Measurements from ENCODE around the gene SHANK2. TPM values are rescaled to one million over a fixed set of nuclear protein-coding genes. Genes with fewer than 3 reads are reported as not detected.

The SHANK2 gene
- total and polyA plus RNA-seq, 10 of the 15 experiments (the other 5 are each of a cell fraction or from before 2014, with no cell fraction given): 0.01 to 0.31 (median 0.10) TPM; not detected in 5

DNA sequence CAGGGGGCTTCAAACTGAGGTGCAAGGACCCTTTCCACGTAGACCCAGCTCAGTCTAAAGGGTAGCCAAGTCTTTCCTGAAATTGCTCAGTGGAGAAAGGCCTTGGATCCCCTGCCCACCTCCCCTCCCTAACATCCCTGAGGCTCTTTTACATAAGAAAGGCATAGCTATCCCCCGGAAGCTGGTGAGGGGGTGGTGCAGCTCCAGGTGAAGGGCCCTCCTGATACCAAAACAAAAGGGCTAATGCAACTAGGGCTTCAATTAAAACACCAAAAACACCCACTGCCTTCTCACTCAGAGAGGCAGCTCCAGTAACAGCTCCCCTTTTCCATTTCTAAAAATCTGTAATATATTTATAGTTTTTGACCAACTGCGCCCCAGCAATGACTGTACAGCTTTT, 5.8 kb downstream of the SHANK2 start:
- H3K27ac ChIP-seq (ENCODE audit: control insufficient read depth, insufficient read depth): no peak overlapping the region
- POLR2A ChIA-PET: no interaction called here
- H3K36me3 ChIP-seq (ENCODE audit: control insufficient read depth in 2 of 2, insufficient read depth in 2 of 2, low read length in 1 of 2): no peaks in the 10 kb centered on the region
- peaks cover 0 to 1% of the 10 kb centered on the region in 2 experiments for H3K27me3 ChIP-seq (replicated peaks in 1 of 2; ENCODE audit: control insufficient read depth in 2 of 2, insufficient read depth in 2 of 2, low read length in 1 of 2)
- ATAC-seq (no peak), FAIRE-seq (no peak), DNase-seq (ENCODE audit: low read depth, low spot score) (no peak)
- TF ChIP-seq SIN3A (IDR thresholded peaks at IDR 0.05; ENCODE audit: low read depth, low read length) (no peak), MTA3 (IDR thresholded peaks at IDR 0.05; ENCODE audit: borderline replicate concordance, low read length) (no peak), CHD2 (IDR thresholded peaks at IDR 0.05; ENCODE audit: borderline replicate concordance, low read depth, low read length) (no peak), NR2F1 (conservative IDR thresholded peaks at IDR 0.05) (no peak), CBX5 (IDR thresholded peaks at IDR 0.05; ENCODE audit: low read depth) (no peak), PKNOX1 (IDR thresholded peaks at IDR 0.05) (no peak)
- no peak overlapping the region for H2AFZ ChIP-seq (ENCODE audit: control insufficient read depth, low read depth, low read length)
- H3K79me2 ChIP-seq (ENCODE audit: control insufficient read depth, insufficient read depth, low read length): no peaks in the 10 kb centered on the region
- no peak overlapping the region for H3K4me2 ChIP-seq (ENCODE audit: control insufficient read depth, insufficient read depth)
- H3K4me3 ChIP-seq: no peak overlapping the region
- WGBS (ENCODE audit: insufficient coverage, insufficient replicate concordance, low lambda C conversion rate, missing lambda C conversion rate): 0% methylated on average over 3 of the region's 3 CpGs
- H4K20me1 ChIP-seq (ENCODE audit: control insufficient read depth, insufficient read depth): no peaks in the 10 kb centered on the region
- no peaks in the 10 kb centered on the region for H3K4me1 ChIP-seq (ENCODE audit: control insufficient read depth, insufficient read depth, low read length)
- in situ Hi-C loops (cut with MboI): no loop called here
- intact Hi-C loops (cut with micrococcal nuclease; ENCODE audit: unreplicated experiment): no loop called here
- BruUV-seq (replicated peaks): no TSS peak
- SMC1A ChIA-PET (ENCODE audit: uncharacterized antibody, unreplicated experiment): no interaction called here
- RAD21 ChIA-PET (ENCODE audit: unreplicated experiment): no interaction called here
- no peak overlapping the region for H3K9ac ChIP-seq (ENCODE audit: control insufficient read depth, insufficient read depth, low read length)
- CTCF ChIA-PET: no interaction called here
- H3K9me3 ChIP-seq (replicated peaks; ENCODE audit: control insufficient read depth, insufficient read depth, low read length): no peaks in the 10 kb centered on the region

DNA sequence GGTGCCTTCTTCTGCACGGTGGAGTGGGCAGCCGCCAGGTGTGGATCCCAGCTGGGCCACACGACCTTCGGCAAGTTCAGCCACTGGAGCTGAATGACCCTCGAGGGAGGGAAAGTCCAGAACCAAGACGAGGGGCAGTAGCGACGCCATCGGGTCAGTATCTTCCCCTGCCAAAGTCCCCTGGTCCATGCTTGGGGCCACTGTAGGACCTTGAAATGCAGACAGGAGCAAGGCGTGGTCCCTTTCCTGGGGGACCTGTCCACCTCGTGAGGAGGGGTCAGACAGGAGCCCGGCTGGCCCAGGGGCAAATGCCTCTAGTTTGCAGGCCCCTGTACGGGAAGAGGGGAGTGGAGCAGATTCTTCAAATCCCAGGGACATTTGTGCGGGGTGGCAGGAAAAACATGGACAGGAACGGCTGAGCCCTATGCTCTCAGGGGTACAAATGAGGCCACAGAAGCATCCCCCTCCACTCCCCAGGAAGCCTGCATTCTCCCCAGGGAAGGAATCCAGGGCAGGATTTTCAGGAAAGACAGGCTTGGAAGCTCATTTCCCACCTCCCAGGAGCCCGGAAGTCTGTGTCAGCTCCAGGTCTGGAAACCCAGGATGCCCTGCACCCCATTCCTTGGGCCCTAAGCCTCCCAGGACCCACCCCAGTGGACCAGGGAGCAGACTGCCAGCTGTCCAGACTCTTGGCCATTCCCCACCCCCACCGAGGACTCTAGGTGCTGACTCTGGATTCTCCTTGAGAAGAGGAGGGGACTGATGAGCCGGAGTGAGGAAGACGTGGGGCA, 6.6 kb downstream of the SHANK2 start:
- ATAC-seq (no peak), DNase-seq (ENCODE audit: low read depth, low spot score) (no peak), FAIRE-seq (no peak)
- Histone ChIP-seq H3K79me2 (ENCODE audit: control insufficient read depth, insufficient read depth, low read length) (no peaks in the 10 kb centered on the region), H3K9me3 (replicated peaks; ENCODE audit: control insufficient read depth, insufficient read depth, low read length) (no peaks in the 10 kb centered on the region), H3K27ac (ENCODE audit: control insufficient read depth, insufficient read depth) (no peak overlapping the region), H3K9ac (ENCODE audit: control insufficient read depth, insufficient read depth, low read length) (no peak overlapping the region), H4K20me1 (ENCODE audit: control insufficient read depth, insufficient read depth) (no peaks in the 10 kb centered on the region), H3K36me3 (ENCODE audit: control insufficient read depth in 2 of 2, insufficient read depth in 2 of 2, low read length in 1 of 2) (no peaks in the 10 kb centered on the region), H3K27me3 (replicated peaks in 1 of 2; ENCODE audit: control insufficient read depth in 2 of 2, insufficient read depth in 2 of 2, low read length in 1 of 2) (peaks cover 0 to 1% of the 10 kb centered on the region in 2 experiments; a peak in 3 of 4 replicates), H2AFZ (ENCODE audit: control insufficient read depth, low read depth, low read length) (no peak overlapping the region), H3K4me2 (ENCODE audit: control insufficient read depth, insufficient read depth) (no peak overlapping the region), H3K4me3 (no peak overlapping the region), H3K4me1 (ENCODE audit: control insufficient read depth, insufficient read depth, low read length) (no peaks in the 10 kb centered on the region; the same call in 1 of the 2 replicates)
- BruUV-seq (replicated peaks): no TSS peak
- ChIA-PET CTCF (interaction anchor here (0.6 kb wide), 1 partner anchor 57 kb away, joined by 3 read pairs; no protein-coding TSS in a partner anchor), SMC1A (ENCODE audit: uncharacterized antibody, unreplicated experiment) (no interaction called here), POLR2A (no interaction called here), RAD21 (ENCODE audit: unreplicated experiment) (no interaction called here)
- TF ChIP-seq, protein P1, sequence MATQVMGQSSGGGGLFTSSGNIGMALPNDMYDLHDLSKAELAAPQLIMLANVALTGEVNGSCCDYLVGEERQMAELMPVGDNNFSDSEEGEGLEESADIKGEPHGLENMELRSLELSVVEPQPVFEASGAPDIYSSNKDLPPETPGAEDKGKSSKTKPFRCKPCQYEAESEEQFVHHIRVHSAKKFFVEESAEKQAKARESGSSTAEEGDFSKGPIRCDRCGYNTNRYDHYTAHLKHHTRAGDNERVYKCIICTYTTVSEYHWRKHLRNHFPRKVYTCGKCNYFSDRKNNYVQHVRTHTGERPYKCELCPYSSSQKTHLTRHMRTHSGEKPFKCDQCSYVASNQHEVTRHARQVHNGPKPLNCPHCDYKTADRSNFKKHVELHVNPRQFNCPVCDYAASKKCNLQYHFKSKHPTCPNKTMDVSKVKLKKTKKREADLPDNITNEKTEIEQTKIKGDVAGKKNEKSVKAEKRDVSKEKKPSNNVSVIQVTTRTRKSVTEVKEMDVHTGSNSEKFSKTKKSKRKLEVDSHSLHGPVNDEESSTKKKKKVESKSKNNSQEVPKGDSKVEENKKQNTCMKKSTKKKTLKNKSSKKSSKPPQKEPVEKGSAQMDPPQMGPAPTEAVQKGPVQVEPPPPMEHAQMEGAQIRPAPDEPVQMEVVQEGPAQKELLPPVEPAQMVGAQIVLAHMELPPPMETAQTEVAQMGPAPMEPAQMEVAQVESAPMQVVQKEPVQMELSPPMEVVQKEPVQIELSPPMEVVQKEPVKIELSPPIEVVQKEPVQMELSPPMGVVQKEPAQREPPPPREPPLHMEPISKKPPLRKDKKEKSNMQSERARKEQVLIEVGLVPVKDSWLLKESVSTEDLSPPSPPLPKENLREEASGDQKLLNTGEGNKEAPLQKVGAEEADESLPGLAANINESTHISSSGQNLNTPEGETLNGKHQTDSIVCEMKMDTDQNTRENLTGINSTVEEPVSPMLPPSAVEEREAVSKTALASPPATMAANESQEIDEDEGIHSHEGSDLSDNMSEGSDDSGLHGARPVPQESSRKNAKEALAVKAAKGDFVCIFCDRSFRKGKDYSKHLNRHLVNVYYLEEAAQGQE (IDR thresholded peaks at IDR 0.05; ENCODE audit: low read depth, low read length): no peak
- no peak for TF ChIP-seq USF2 (IDR thresholded peaks at IDR 0.05; ENCODE audit: borderline replicate concordance, low read depth, low read length)
- WGBS (ENCODE audit: insufficient coverage, insufficient replicate concordance, low lambda C conversion rate, missing lambda C conversion rate): 33% methylated on average over 19 of the region's 19 CpGs
- in situ Hi-C loops (cut with MboI) (no loop called here), intact Hi-C loops (cut with micrococcal nuclease; ENCODE audit: unreplicated experiment) (no loop called here)

Data from GM12878 (cell line).